ENCODE measurements around the gene NEDD4L.

The NEDD4L gene

DNA sequence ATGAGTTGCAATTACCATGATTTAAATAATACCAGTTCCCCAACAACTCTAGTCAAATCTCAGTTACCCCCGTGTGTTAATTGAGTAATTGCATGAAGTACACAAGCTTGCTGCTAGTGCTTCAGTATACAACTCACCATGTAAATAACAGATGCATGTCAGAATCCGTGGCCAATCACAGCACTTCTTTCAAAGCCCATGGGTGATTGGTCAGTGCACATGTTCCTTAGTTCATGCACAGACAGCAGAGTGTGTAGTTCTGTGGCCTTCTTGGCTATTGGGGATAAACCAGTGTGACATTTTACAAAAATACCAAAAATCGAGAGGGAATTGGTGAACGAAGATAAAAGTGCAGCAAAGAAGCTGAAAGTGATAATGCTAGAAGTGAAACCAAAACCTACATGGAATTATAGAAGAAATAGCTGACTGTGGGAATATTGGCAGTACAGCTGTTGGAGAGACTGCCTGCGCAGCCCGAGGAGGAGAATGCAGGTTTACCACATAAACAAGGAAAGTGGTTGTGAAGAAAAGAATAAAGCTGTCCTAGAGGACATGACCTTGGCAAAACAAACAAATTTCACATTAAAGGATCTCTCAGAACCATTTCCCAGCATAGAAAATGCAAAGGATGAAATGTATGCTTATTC is 59.4 kb downstream of the NEDD4L start:
- no peak for TF ChIP-seq MYC (IDR thresholded peaks at IDR 0.05; ENCODE audit: low read depth, low read length)
- no peak for TF ChIP-seq POLR2A (IDR thresholded peaks at IDR 0.05; ENCODE audit: extremely low read depth, insufficient read length)
- TF ChIP-seq CTCF (IDR thresholded peaks at IDR 0.05; ENCODE audit: low read depth, low read length): no peak
- no peak for TF ChIP-seq MAX (IDR thresholded peaks at IDR 0.05; ENCODE audit: low read depth, low read length)
- DNase-seq (ENCODE audit: low read depth): no peak
- H3K4me3 ChIP-seq (ENCODE audit: low read depth, low read length): no peak overlapping the region

DNA sequence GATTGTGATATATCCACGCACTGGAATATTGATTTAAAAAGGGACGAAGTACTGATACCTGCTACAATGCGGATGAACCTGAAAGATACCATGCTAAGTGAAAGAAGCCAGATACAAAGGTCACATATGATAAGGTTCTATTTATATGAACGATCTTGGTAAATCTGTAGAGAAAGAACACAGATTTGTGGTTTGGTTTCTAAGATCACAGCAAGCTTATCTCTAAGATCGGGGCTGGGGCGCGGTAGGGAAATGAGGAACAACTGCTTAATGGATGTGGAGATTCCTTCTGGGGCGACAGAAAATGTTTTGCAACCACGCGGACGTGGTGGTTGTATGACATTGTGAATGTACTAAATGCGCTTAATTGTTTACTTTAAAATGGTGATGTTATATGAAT is 60.1 kb downstream of the NEDD4L start:
- H3K4me3 ChIP-seq (ENCODE audit: low read depth, low read length): no peak overlapping the region
- TF ChIP-seq POLR2A (IDR thresholded peaks at IDR 0.05; ENCODE audit: extremely low read depth, insufficient read length): no peak
- no peak for TF ChIP-seq CTCF (IDR thresholded peaks at IDR 0.05; ENCODE audit: low read depth, low read length)
- no peak for TF ChIP-seq MAX (IDR thresholded peaks at IDR 0.05; ENCODE audit: low read depth, low read length)
- TF ChIP-seq MYC (IDR thresholded peaks at IDR 0.05; ENCODE audit: low read depth, low read length): no peak
- DNase-seq (ENCODE audit: low read depth): peak; percentile 52

GRCh38 chr18:58105206-58105887 is 61.3 kb downstream of the NEDD4L start:
- no peak for TF ChIP-seq CTCF (IDR thresholded peaks at IDR 0.05; ENCODE audit: low read depth, low read length)
- no peak for TF ChIP-seq MYC (IDR thresholded peaks at IDR 0.05; ENCODE audit: low read depth, low read length)
- TF ChIP-seq MAX (IDR thresholded peaks at IDR 0.05; ENCODE audit: low read depth, low read length): no peak
- TF ChIP-seq POLR2A (IDR thresholded peaks at IDR 0.05; ENCODE audit: extremely low read depth, insufficient read length): no peak
- no peak overlapping the region for H3K4me3 ChIP-seq (ENCODE audit: low read depth, low read length)
- DNase-seq (ENCODE audit: low read depth): no peak

DNA sequence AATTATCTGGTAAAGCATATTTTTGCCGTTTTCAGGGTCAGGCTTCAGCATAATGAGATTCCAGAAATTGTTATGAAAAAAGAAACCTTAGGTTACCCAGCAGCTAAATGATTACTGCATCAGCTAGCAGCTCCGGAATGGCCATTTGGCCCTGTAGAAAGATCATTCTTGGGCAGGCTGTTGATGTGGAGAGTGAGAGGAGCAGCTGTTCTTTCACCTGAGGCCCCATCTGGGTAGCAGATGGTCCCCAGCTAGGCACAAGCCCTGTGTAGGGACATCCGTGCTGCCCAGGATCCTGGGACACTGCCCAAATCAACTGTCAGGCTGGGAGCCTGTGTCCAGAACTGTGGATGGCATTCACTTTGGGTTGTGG is 61.8 kb downstream of the NEDD4L start:
- no peak overlapping the region for H3K4me3 ChIP-seq (ENCODE audit: low read depth, low read length)

More for the DNA sequence above, 61.8 kb downstream of the NEDD4L start:
- DNase-seq (ENCODE audit: low read depth): no peak
- no peak for TF ChIP-seq CTCF (IDR thresholded peaks at IDR 0.05; ENCODE audit: low read depth, low read length)
- TF ChIP-seq POLR2A (IDR thresholded peaks at IDR 0.05; ENCODE audit: extremely low read depth, insufficient read length): no peak
- TF ChIP-seq MYC (IDR thresholded peaks at IDR 0.05; ENCODE audit: low read depth, low read length): no peak
- no peak for TF ChIP-seq MAX (IDR thresholded peaks at IDR 0.05; ENCODE audit: low read depth, low read length)
